ENCODE data around the gene SDCBP2.

The SDCBP2 gene

DNA sequence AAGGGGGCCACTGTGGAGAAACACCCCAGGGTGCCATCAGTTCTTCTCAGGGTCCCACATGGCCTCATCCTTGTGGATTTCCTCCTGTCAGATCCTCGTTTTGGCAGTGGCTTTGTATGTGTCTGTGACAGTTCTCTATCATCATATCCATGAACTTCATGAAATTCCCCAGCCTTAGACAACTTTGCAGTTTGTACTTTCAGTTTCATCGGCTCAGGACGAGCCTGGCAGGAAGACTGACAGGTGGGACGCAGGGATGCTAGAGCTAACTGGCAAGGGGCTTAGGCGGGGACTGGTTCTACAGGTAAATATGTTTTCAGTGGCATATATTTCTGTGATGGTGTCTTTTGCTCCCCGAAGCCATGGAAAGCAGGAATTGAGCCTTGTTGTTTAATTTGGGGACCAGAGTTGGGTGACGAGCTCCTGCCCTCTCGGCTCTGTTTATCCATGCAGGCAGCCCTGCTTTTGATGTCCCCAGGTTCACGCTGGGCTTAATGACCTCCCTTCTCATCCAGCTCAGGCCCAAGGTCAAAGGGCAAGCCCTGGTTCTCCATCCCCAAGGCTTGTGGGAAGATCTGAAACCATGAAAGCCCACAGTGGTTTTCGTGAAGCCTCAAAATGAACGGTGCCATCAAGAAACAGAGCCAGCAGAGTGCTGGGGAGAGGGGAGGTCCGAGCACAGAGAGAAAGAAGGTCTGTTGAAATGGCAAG, 11.2 kb downstream of the SDCBP2 start:
- no peak for TF ChIP-seq ZFX (IDR thresholded peaks at IDR 0.05; ENCODE audit: borderline replicate concordance)
- TF ChIP-seq, protein P1, sequence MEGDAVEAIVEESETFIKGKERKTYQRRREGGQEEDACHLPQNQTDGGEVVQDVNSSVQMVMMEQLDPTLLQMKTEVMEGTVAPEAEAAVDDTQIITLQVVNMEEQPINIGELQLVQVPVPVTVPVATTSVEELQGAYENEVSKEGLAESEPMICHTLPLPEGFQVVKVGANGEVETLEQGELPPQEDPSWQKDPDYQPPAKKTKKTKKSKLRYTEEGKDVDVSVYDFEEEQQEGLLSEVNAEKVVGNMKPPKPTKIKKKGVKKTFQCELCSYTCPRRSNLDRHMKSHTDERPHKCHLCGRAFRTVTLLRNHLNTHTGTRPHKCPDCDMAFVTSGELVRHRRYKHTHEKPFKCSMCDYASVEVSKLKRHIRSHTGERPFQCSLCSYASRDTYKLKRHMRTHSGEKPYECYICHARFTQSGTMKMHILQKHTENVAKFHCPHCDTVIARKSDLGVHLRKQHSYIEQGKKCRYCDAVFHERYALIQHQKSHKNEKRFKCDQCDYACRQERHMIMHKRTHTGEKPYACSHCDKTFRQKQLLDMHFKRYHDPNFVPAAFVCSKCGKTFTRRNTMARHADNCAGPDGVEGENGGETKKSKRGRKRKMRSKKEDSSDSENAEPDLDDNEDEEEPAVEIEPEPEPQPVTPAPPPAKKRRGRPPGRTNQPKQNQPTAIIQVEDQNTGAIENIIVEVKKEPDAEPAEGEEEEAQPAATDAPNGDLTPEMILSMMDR (IDR thresholded peaks at IDR 0.05) = no peak
- no peak overlapping the region for H3K27ac ChIP-seq

GRCh38 chr20:1315804-1316203, 13.1 kb downstream of the SDCBP2 start:
- H3K27ac ChIP-seq = no peak overlapping the region
- TF ChIP-seq ZFX (IDR thresholded peaks at IDR 0.05; ENCODE audit: borderline replicate concordance) = no peak
- TF ChIP-seq, protein P1 (IDR thresholded peaks at IDR 0.05) = no peak

GRCh38 chr20:1313236-1313964, 15.5 kb downstream of the SDCBP2 start:
- H3K27ac ChIP-seq = no peak overlapping the region
- TF ChIP-seq ZFX (IDR thresholded peaks at IDR 0.05; ENCODE audit: borderline replicate concordance) = no peak
- TF ChIP-seq, protein P1 (IDR thresholded peaks at IDR 0.05) = peak; percentile 95

DNA sequence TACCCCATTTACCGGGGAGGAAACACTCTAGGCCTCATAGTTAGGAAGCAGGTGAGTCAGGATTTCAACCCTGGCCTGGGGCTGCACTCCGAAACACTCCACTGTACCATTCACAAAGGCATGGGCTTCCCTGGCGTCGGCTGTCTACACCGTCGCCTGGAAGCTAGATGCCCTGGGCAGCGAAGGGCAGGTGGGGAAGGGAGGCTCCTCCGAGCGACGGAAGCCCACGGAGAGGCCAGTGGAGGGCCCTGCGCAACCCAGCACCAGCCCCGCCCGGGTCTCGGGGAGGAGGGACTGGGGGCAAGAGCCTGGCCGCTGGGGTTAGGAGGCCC, 16.1 kb downstream of the SDCBP2 start:
- H3K27ac ChIP-seq = no peak overlapping the region
- TF ChIP-seq, protein P1 (IDR thresholded peaks at IDR 0.05) = no peak
- no peak for TF ChIP-seq ZFX (IDR thresholded peaks at IDR 0.05; ENCODE audit: borderline replicate concordance)

- TF ChIP-seq, protein P1 (IDR thresholded peaks at IDR 0.05) = no peak
- no peak for TF ChIP-seq ZFX (IDR thresholded peaks at IDR 0.05; ENCODE audit: borderline replicate concordance)
- no peak overlapping the region for H3K27ac ChIP-seq
Measured at GRCh38 chr20:1312308-1312707, 16.6 kb downstream of the SDCBP2 start.

GRCh38 chr20:1310506-1311190, 18.3 kb downstream of the SDCBP2 start:
- no peak overlapping the region for H3K27ac ChIP-seq
- no peak for TF ChIP-seq ZFX (IDR thresholded peaks at IDR 0.05; ENCODE audit: borderline replicate concordance)
- TF ChIP-seq, protein P1 (IDR thresholded peaks at IDR 0.05) = no peak

DNA sequence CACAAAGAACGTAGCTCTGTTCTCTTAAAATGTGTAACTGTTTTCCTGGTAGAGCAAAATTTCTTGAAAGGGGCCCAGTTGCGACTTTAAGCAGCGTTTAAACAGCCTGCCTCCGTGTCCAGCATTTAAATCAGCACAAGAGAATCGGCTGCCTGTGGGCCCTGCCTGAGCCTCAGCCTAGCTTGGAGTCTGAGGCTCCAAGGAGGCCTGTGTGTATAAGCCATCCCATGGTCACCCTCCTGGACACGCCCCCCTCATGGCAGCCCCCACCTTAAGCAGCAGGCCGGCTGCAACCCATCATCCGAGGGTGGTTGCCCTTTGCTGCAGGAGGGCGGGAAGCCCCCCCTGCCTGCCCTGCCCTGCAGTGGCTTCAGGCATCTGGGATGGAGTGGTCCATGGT, 18.9 kb downstream of the SDCBP2 start:
- TF ChIP-seq, protein P1 (IDR thresholded peaks at IDR 0.05) = no peak
- no peak for TF ChIP-seq ZFX (IDR thresholded peaks at IDR 0.05; ENCODE audit: borderline replicate concordance)
- H3K27ac ChIP-seq = no peak overlapping the region

All from 22Rv1 (cell line).